H1 (cell line): ENCODE data around the gene MRTO4. TPM values are rescaled to one million over a fixed set of nuclear protein-coding genes. Genes with fewer than 3 reads are reported as not detected.

Experiments
- CTCF ChIA-PET: fragments of 300-600 bp; sonication (Branson Sonifier 250); formaldehyde crosslinking; loops from one replicate; lab custom pipeline; 2021; ENCODE audit not compliant: partially characterized antibody; lab: Charles Lee
- POLR2A ChIA-PET: fragments of 300-600 bp; sonication (Branson Sonifier 250); formaldehyde crosslinking; loops from one replicate; lab custom pipeline; 2021; ENCODE audit warnings: inconsistent platforms; ENCODE audit not compliant: partially characterized antibody; lab: Charles Lee
- DNase-seq, 2 experiments: peaks; one replicate each; pipeline versions ENCODE4 v3.0.0 to v3.0.0-alpha.2; 2010 to 2022; ENCODE audit warnings: low spot score in 2 of 2, low read depth in 1 of 2, mixed read lengths in 1 of 2
- FAIRE-seq: peaks from 2 replicates; lab custom pipeline; 2011; peaks lifted over from hg19 to GRCh38; lab: Jason Lieb, UNC
- H2AFZ ChIP-seq: 2 replicates; pipeline ENCODE4 v1.8.1; 2012; ENCODE audit warnings: low read length, inconsistent platforms
- H2AK5ac ChIP-seq: 2 replicates; pipeline ENCODE4 v1.6.1; 2013; ENCODE audit warnings: low read depth, low read length
- H2BK120ac ChIP-seq: replicated peaks from 2 replicates; pipeline ENCODE3; 2013; ENCODE audit warnings: low read depth, low read length, inconsistent platforms
- H2BK12ac ChIP-seq: 2 replicates; pipeline ENCODE4 v1.6.1; 2013; ENCODE audit warnings: low read depth, low read length
- H2BK15ac ChIP-seq: 2 replicates; pipeline ENCODE4 v1.6.1; 2013; ENCODE audit warnings: low read length
- H2BK20ac ChIP-seq: 2 replicates; pipeline ENCODE4 v1.6.1; 2013; ENCODE audit warnings: low read length
- H2BK5ac ChIP-seq: 2 replicates; pipeline ENCODE4 v1.6.1; 2013; ENCODE audit warnings: low read depth, low read length
- H3K14ac ChIP-seq: 2 replicates; pipeline ENCODE4 v1.6.1; 2013; ENCODE audit warnings: inconsistent platforms; ENCODE audit not compliant: insufficient read length
- H3K18ac ChIP-seq: 2 replicates; pipeline ENCODE4 v1.6.1; 2013; ENCODE audit warnings: low read length; ENCODE audit errors: extremely low read depth
- H3K23ac ChIP-seq: 2 replicates; pipeline ENCODE4 v1.6.1; 2013; ENCODE audit warnings: inconsistent platforms; ENCODE audit not compliant: insufficient read length
- H3K23me2 ChIP-seq: 2 replicates; pipeline ENCODE4 v1.6.1; 2013; ENCODE audit warnings: low read depth, low read length
- H3K27ac ChIP-seq: 2 replicates; pipeline ENCODE4 v1.6.1; 2011; ENCODE audit warnings: low read depth, low read length, inconsistent platforms
- H3K27me3 ChIP-seq, 4 experiments: replicated peaks in 1 of 4; 1 replicate in 1 of 4; 2 replicates in 3 of 4; pipeline versions ENCODE4 v1.6.1 to v1.8.1; 2011 to 2013; ENCODE audit warnings: low read length in 3 of 4, mild to moderate bottlenecking in 3 of 4, inconsistent platforms in 2 of 4, mixed read lengths in 2 of 4, moderate library complexity in 1 of 4; ENCODE audit not compliant: control insufficient read depth in 3 of 4, insufficient read depth in 3 of 4; ENCODE audit errors: extremely low read depth in 1 of 4
- H3K36me3 ChIP-seq, 4 experiments: 2 replicates each; pipeline versions ENCODE4 v1.6.1 to v1.8.1; 2011 to 2013; ENCODE audit warnings: mild to moderate bottlenecking in 4 of 4, low read length in 3 of 4, moderate library complexity in 2 of 4, control low read depth in 1 of 4, inconsistent platforms in 1 of 4; ENCODE audit not compliant: insufficient read depth in 4 of 4, control insufficient read depth in 2 of 4
- H3K4ac ChIP-seq: replicated peaks from 2 replicates; pipeline ENCODE3; 2013; ENCODE audit warnings: low read length, low read depth, mixed read lengths, inconsistent platforms; ENCODE audit not compliant: insufficient read length
- H3K4me1 ChIP-seq, 4 experiments: replicated peaks in 1 of 4; 1 replicate in 1 of 4; 2 replicates in 3 of 4; pipeline versions ENCODE4 v1.6.1 to v1.8.1; 2011 to 2013; ENCODE audit warnings: low read length in 3 of 4, inconsistent platforms in 2 of 4, mixed read lengths in 1 of 4; ENCODE audit not compliant: insufficient read depth in 4 of 4, control insufficient read depth in 3 of 4
- H3K4me2 ChIP-seq, 2 experiments: 2 replicates each; pipeline versions ENCODE4 v1.6.1 to v1.8.1; 2011 to 2013; ENCODE audit warnings: low read depth in 2 of 2, low read length in 2 of 2, control low read depth in 1 of 2, inconsistent platforms in 1 of 2, mild to moderate bottlenecking in 1 of 2; ENCODE audit not compliant: insufficient read depth in 1 of 2
- H3K4me3 ChIP-seq, 4 experiments: fragments of 200-600, 300-600 bp in 1 of 4; sonication (generic), shearing (Covaris generic), sonication (Bioruptor Twin) in 1 of 4; 2 replicates each; pipeline versions ENCODE4 v1.5.1 to v1.8.1; 2011 to 2016; ENCODE audit warnings: low read length in 4 of 4, low read depth in 3 of 4, control low read depth in 2 of 4, inconsistent platforms in 2 of 4, mild to moderate bottlenecking in 2 of 4, mixed read lengths in 1 of 4, moderate library complexity in 1 of 4; ENCODE audit not compliant: insufficient read depth in 2 of 4; ENCODE audit errors: extremely low read depth in 1 of 4
- H3K56ac ChIP-seq: replicated peaks from 2 replicates; pipeline ENCODE3; 2013; ENCODE audit warnings: low read depth, mild to moderate bottlenecking, mixed read lengths, low read length, inconsistent platforms; ENCODE audit not compliant: insufficient read length
- H3K79me1 ChIP-seq: 2 replicates; pipeline ENCODE4 v1.6.1; 2013; ENCODE audit warnings: low read depth, low read length, control low read depth
- H3K79me2 ChIP-seq, 2 experiments: 2 replicates each; pipeline versions ENCODE4 v1.6.1 to v1.8.1; 2012 to 2013; ENCODE audit warnings: low read length in 2 of 2, mild to moderate bottlenecking in 2 of 2, inconsistent platforms in 1 of 2; ENCODE audit not compliant: insufficient read depth in 2 of 2, control insufficient read depth in 1 of 2
- H3K9ac ChIP-seq, 4 experiments: replicated peaks in 1 of 4; 1 replicate in 1 of 4; 2 replicates in 3 of 4; pipeline versions ENCODE4 v1.6.1 to v1.8.1; 2011 to 2013; ENCODE audit warnings: low read depth in 3 of 4, low read length in 3 of 4, control low read depth in 2 of 4, mild to moderate bottlenecking in 2 of 4, moderate library complexity in 2 of 4, inconsistent platforms in 1 of 4; ENCODE audit errors: extremely low read depth in 1 of 4
- H3K9me3 ChIP-seq, 2 experiments: 2 replicates each; pipeline versions ENCODE4 v1.6.1 to v1.8.1; 2012 to 2013; ENCODE audit warnings: mild to moderate bottlenecking in 2 of 2, moderate library complexity in 2 of 2, control low read depth in 1 of 2, inconsistent platforms in 1 of 2, low read depth in 1 of 2, low read length in 1 of 2, mixed read lengths in 1 of 2; ENCODE audit not compliant: insufficient read depth in 2 of 2
- H4K20me1 ChIP-seq, 2 experiments: replicated peaks in 1 of 2; 2 replicates each; pipeline versions ENCODE3 to v1.8.1; 2011 to 2013; ENCODE audit warnings: inconsistent platforms in 2 of 2, low read length in 2 of 2, mild to moderate bottlenecking in 1 of 2; ENCODE audit not compliant: insufficient read depth in 2 of 2, control insufficient read depth in 1 of 2
- H4K5ac ChIP-seq: 2 replicates; pipeline ENCODE4 v1.6.1; 2013; ENCODE audit warnings: low read length, low read depth, mixed read lengths, inconsistent platforms; ENCODE audit not compliant: insufficient read length
- H4K8ac ChIP-seq: 2 replicates; pipeline ENCODE4 v1.8.0; 2013; ENCODE audit warnings: mild to moderate bottlenecking, moderate library complexity, low read length, inconsistent platforms; ENCODE audit not compliant: insufficient read depth; ENCODE audit errors: extremely low read depth
- H4K91ac ChIP-seq: replicated peaks from 2 replicates; pipeline ENCODE3; 2013; ENCODE audit warnings: low read length, mixed read lengths, inconsistent platforms; ENCODE audit not compliant: insufficient read length
- ATF3 ChIP-seq: IDR thresholded peaks from 2 replicates; pipeline ENCODE4 v1.6.1; 2011; ENCODE audit warnings: low read depth, mild to moderate bottlenecking, low read length; ENCODE audit not compliant: insufficient read depth
- CBX5 ChIP-seq: fragments of 300-800, 300-1000 bp; sonication (generic); IDR thresholded peaks from 2 replicates; pipeline ENCODE4 v1.7.1; 2016; ENCODE audit warnings: antibody characterized with exemption, low read length, low read depth
- JUN ChIP-seq: IDR thresholded peaks from 2 replicates; pipeline ENCODE4 v1.6.1; 2011; ENCODE audit warnings: low read depth, mild to moderate bottlenecking, improper control_type of control experiment, low read length
- MAFK ChIP-seq: IDR thresholded peaks from 2 replicates; pipeline ENCODE4 v1.6.1; 2012; ENCODE audit warnings: low read depth, mild to moderate bottlenecking, improper control_type of control experiment, low read length
- MAX ChIP-seq: IDR thresholded peaks from 2 replicates; pipeline ENCODE4 v1.6.1; 2012; ENCODE audit warnings: inconsistent platforms
- SRF ChIP-seq: IDR thresholded peaks from 2 replicates; pipeline ENCODE4 v1.6.1; 2011; ENCODE audit warnings: mild to moderate bottlenecking, low read depth, low read length, moderate library complexity
- WGBS, 2 experiments: shearing (Covaris generic) in 1 of 2; methylation state at CpG; one replicate each; pipeline versions ENCODE4 v1.1.6 to v1.1.7; 2013 to 2015; ENCODE audit warnings: low lambda C conversion rate in 2 of 2, mixed read lengths in 2 of 2, inconsistent platforms in 1 of 2, low coverage in 1 of 2, missing lambda C conversion rate in 1 of 2; ENCODE audit not compliant: insufficient replicate concordance in 2 of 2, insufficient coverage in 1 of 2, insufficient read length in 1 of 2; ENCODE audit errors: extremely low coverage in 1 of 2, missing lambda C conversion rate in 1 of 2; 5-methylcytosine and 5-hydroxymethylcytosine counted together
- polyA plus RNA-seq, 7 experiments: library from polyadenylated mRNA; depleted of rRNA in 3 of 7; stranded (reverse) in 5 of 7; unstranded in 2 of 7; fragments of >200 nt in 5 of 7; fragments of 200-250 nt in 2 of 7; gene quantifications; 1 replicate in 5 of 7; 2 replicates in 1 of 7; 4 replicates in 1 of 7; pipeline versions ENCODE4 v1.2.1 to v1.2.3, GENCODE V29; 2011 to 2013; ENCODE audit warnings: missing spikeins in 2 of 7, mixed read lengths in 2 of 7
- total RNA-seq: library from RNA; stranded (reverse); fragmentation: NEBNext Ultra II Directional; extraction: Animal tissue kit (Norgen Biotek cat#: 25700); gene quantifications from 2 replicates; pipeline ENCODE4 v1.2.1, GENCODE V29; 2021

MRTO4 gene
- total and polyA plus RNA-seq, 2 of the 8 experiments (the other 6 are each of a cell fraction or from before 2014, with no cell fraction given): 36.9 to 64.3 TPM

- Histone ChIP-seq H3K56ac (no peak overlapping the region), H4K5ac (no peak overlapping the region), H3K79me1 (no peaks in the 10 kb centered on the region; the same call in 1 of the 2 replicates), H3K4me2 (no peak overlapping the region), H3K23ac (no peak overlapping the region), H3K27me3 (no peaks in the 10 kb centered on the region), H2BK15ac (no peak overlapping the region), H3K18ac (no peak overlapping the region), H2BK120ac (no peak overlapping the region), H3K9me3 (no peaks in the 10 kb centered on the region), H4K8ac (no peak overlapping the region), H3K4me1 (no peaks in the 10 kb centered on the region), H2AFZ (no peak overlapping the region), H3K36me3 (peaks cover 33 to 62% (median 59%) of the 10 kb centered on the region in 4 experiments), H2BK5ac (no peak overlapping the region), H4K91ac (no peak overlapping the region), H3K4ac (no peak overlapping the region), H2BK12ac (no peak overlapping the region), H2BK20ac (no peak overlapping the region), H2AK5ac (no peak overlapping the region), H3K27ac (no peak overlapping the region), H3K9ac (no peak overlapping the region), H3K4me3 (no peak overlapping the region), H3K23me2 (no peaks in the 10 kb centered on the region), H3K79me2 (0 out of 4 replicates have a peak, but pooled peaks cover 0 to 1% of the 10 kb centered on the region in 2 experiments), H4K20me1 (peaks cover 0 to 8% of the 10 kb centered on the region in 2 experiments), H3K14ac (no peak overlapping the region)
- no peak for FAIRE-seq
- POLR2A ChIA-PET: interaction anchor here (0.7 to 6.2 kb wide), 3 partner anchors 12 to 116 kb away, joined by 3 to 42 read pairs (median 4); partner anchors contain the start of gene UBR4
- CTCF ChIA-PET: interaction anchor here (0.7 to 7.1 kb wide), 8 partner anchors 10 to 312 kb away, joined by 3 to 40 read pairs (median 4); partner anchors contain the start of gene UBR4
- 96% methylated on average over 8 of the region's 8 CpGs; no CpG with 5 or more reads in 1 of the 2 experiments for WGBS, 2 experiments
- no peak for DNase-seq
- TF ChIP-seq CBX5: no peak
- TF ChIP-seq MAX: no peak
- TF ChIP-seq MAFK: no peak
- no peak for TF ChIP-seq ATF3
- no peak for TF ChIP-seq SRF
- no peak for TF ChIP-seq JUN
These were observed 31.3 kb upstream of the MRTO4 start for GRCh38 chr1:19220080-19220846.
